OCI-LY3 (cell line): ENCODE measurements around the gene GLP1R.

Experiments used
- CTCF ChIP-seq: fragments of 200-600, 300-600 bp; sonication (generic); IDR thresholded peaks from 2 replicates; pipeline ENCODE4 v1.5.1; 2014; ENCODE audit warnings: antibody characterized with exemption, low read length, low read depth
- EZH2phosphoT487 ChIP-seq: fragments of 200-600 bp; shearing (Covaris generic); IDR thresholded peaks from 2 replicates; pipeline ENCODE4 v1.6.1; 2018; ENCODE audit warnings: antibody characterized with exemption, mixed run types, low read depth

- TF ChIP-seq CTCF (no peak), EZH2phosphoT487 (no peak)
Observed at GRCh38 chr6:39107034-39107433, 58.5 kb downstream of the GLP1R start.
